OCI-LY1 (cell line): Measurements from ENCODE around the gene CLSTN2.

ENCODE experiments used
- H2AFZ ChIP-seq: fragments of 200-600 bp; sonication (generic), shearing (Covaris generic); 2 replicates; pipeline ENCODE4 v1.6.0; 2014; ENCODE audit warnings: antibody characterized with exemption, mild to moderate bottlenecking, low read length
- H3F3A ChIP-seq: fragments of 200-600 bp; sonication (generic), shearing (Covaris generic); 2 replicates; pipeline ENCODE4 v1.6.0; 2014; ENCODE audit warnings: mild to moderate bottlenecking, antibody characterized with exemption, low read length, moderate library complexity; ENCODE audit not compliant: insufficient read depth
- H3K27ac ChIP-seq: fragments of 200-600 bp; sonication (generic); 2 replicates; pipeline ENCODE4 v1.5.1; 2014; ENCODE audit warnings: low read length, mixed run types, mild to moderate bottlenecking, low read depth; ENCODE audit not compliant: poor library complexity, severe bottlenecking
- H3K27me3 ChIP-seq: fragments of 200-600 bp; sonication (generic); 2 replicates; pipeline ENCODE4 v1.6.0; 2014; ENCODE audit warnings: antibody characterized with exemption, mild to moderate bottlenecking, low read length, moderate library complexity; ENCODE audit not compliant: insufficient read depth
- H3K36me3 ChIP-seq: fragments of 200-600 bp; sonication (generic); 2 replicates; pipeline ENCODE4 v1.6.1; 2014; ENCODE audit warnings: mild to moderate bottlenecking, antibody characterized with exemption, low read length, moderate library complexity, mixed read lengths; ENCODE audit not compliant: insufficient read depth
- H3K4me1 ChIP-seq: fragments of 200-600 bp; sonication (generic); 2 replicates; pipeline ENCODE4 v1.5.1; 2014; ENCODE audit warnings: mild to moderate bottlenecking, low read length, moderate library complexity; ENCODE audit not compliant: insufficient read depth, severe bottlenecking
- H3K4me2 ChIP-seq: fragments of 200-600 bp; sonication (generic), shearing (Covaris generic); 2 replicates; pipeline ENCODE4 v1.6.1; 2014; ENCODE audit warnings: low read length
- H3K4me3 ChIP-seq: fragments of 200-600 bp; sonication (generic); 2 replicates; pipeline ENCODE4 v1.5.1; 2014; ENCODE audit warnings: low read length, low read depth, mild to moderate bottlenecking, mixed read lengths; ENCODE audit not compliant: poor library complexity, severe bottlenecking
- H3K79me2 ChIP-seq: fragments of 200-600 bp; shearing (Covaris generic); 2 replicates; pipeline ENCODE4 v1.6.1; 2016; ENCODE audit warnings: mixed run types, low read length, mixed read lengths; ENCODE audit not compliant: insufficient read depth
- H3K9ac ChIP-seq: fragments of 200-600 bp; sonication (generic), shearing (Covaris generic); 2 replicates; pipeline ENCODE4 v1.6.1; 2014; ENCODE audit warnings: mild to moderate bottlenecking, low read length, mixed read lengths
- H3K9me2 ChIP-seq: fragments of 200-600 bp; sonication (generic), shearing (Covaris generic); 2 replicates; pipeline ENCODE4 v1.6.1; 2014; ENCODE audit warnings: low read depth, mild to moderate bottlenecking, low read length, mixed read lengths
- H3K9me3 ChIP-seq: fragments of 200-600 bp; shearing (Covaris generic); 2 replicates; pipeline ENCODE4 v1.6.1; 2014; ENCODE audit warnings: low read length, mixed read lengths
- H4K20me1 ChIP-seq: fragments of 200-600 bp; sonication (generic), shearing (Covaris generic); 2 replicates; pipeline ENCODE4 v1.6.0; 2016; ENCODE audit warnings: mild to moderate bottlenecking, low read length; ENCODE audit not compliant: insufficient read depth
- CTCF ChIP-seq: fragments of 200-600 bp; sonication (generic), shearing (Covaris generic); IDR thresholded peaks from 2 replicates; pipeline ENCODE4 v1.5.1; 2017; ENCODE audit warnings: mild to moderate bottlenecking, antibody characterized with exemption, low read length, moderate library complexity, mixed read lengths
- EZH2 ChIP-seq: fragments of 200-600 bp; sonication (generic), shearing (Covaris generic); IDR thresholded peaks from 2 replicates; pipeline ENCODE4 v1.8.0; 2017; ENCODE audit warnings: borderline replicate concordance, mixed run types, mild to moderate bottlenecking, antibody characterized with exemption, low read length, moderate library complexity, mixed read lengths

CLSTN2 gene

GRCh38 chr3:139935866-139936817, 1.2 kb downstream of the CLSTN2 start:
- Histone ChIP-seq H3F3A (no peaks in the 10 kb centered on the region), H3K4me2 (no peak overlapping the region), H3K27me3 (no peaks in the 10 kb centered on the region), H4K20me1 (no peaks in the 10 kb centered on the region), H3K9ac (no peak overlapping the region), H3K9me3 (no peaks in the 10 kb centered on the region), H3K79me2 (no peaks in the 10 kb centered on the region), H3K27ac (no peak overlapping the region), H3K9me2 (no peaks in the 10 kb centered on the region), H3K36me3 (no peaks in the 10 kb centered on the region), H2AFZ (no peak overlapping the region), H3K4me3 (no peak overlapping the region), H3K4me1 (no peaks in the 10 kb centered on the region)
- TF ChIP-seq CTCF = no peak
- TF ChIP-seq EZH2 = no peak

GRCh38 chr3:139937674-139938279, 2.8 kb downstream of the CLSTN2 start:
- Histone ChIP-seq H3K4me2 (no peak overlapping the region), H3K36me3 (no peaks in the 10 kb centered on the region), H3K9me2 (no peaks in the 10 kb centered on the region), H3K4me3 (no peak overlapping the region), H2AFZ (no peak overlapping the region), H3K9ac (no peak overlapping the region), H4K20me1 (no peaks in the 10 kb centered on the region), H3F3A (no peaks in the 10 kb centered on the region), H3K79me2 (no peaks in the 10 kb centered on the region), H3K27me3 (no peaks in the 10 kb centered on the region), H3K4me1 (no peaks in the 10 kb centered on the region), H3K9me3 (no peaks in the 10 kb centered on the region), H3K27ac (no peak overlapping the region)
- peak; percentile 84 for TF ChIP-seq CTCF
- no peak for TF ChIP-seq EZH2

- H3K4me3 ChIP-seq = no peak overlapping the region
- no peaks in the 10 kb centered on the region for H4K20me1 ChIP-seq
- no peaks in the 10 kb centered on the region for H3K27me3 ChIP-seq
- H2AFZ ChIP-seq = no peak overlapping the region
- H3K79me2 ChIP-seq = no peaks in the 10 kb centered on the region
- no peaks in the 10 kb centered on the region for H3K36me3 ChIP-seq
- H3K9ac ChIP-seq = no peak overlapping the region
- no peaks in the 10 kb centered on the region for H3F3A ChIP-seq
- no peak overlapping the region for H3K27ac ChIP-seq
- H3K9me2 ChIP-seq = no peaks in the 10 kb centered on the region
- H3K9me3 ChIP-seq = no peaks in the 10 kb centered on the region
- no peak overlapping the region for H3K4me2 ChIP-seq
- no peaks in the 10 kb centered on the region for H3K4me1 ChIP-seq
- TF ChIP-seq CTCF = no peak
- TF ChIP-seq EZH2 = no peak
These were observed 4.8 kb downstream of the CLSTN2 start for GRCh38 chr3:139939681-139940190.
